Posterior cingulate gyrus (tissue), 11 donors: ENCODE results near the gene IRF5.
"Not testable (repeated sequence)": the region's sequence is repeated elsewhere in the genome, so short reads cannot be mapped to it uniquely, and the experiment has no call there.

Experiments used
- DNase-seq, 10 donors: peaks; one replicate each; pipeline versions ENCODE4 v3.0.0 to v3.0.0-alpha.2; 2020 to 2021; ENCODE audit warnings: mixed read lengths in 3 of 10
- intact Hi-C: fragments of 100-400 bp; cut with DNase I; formaldehyde crosslinking; loops from one replicate; pipeline ENCODE4 v1.15.1; 2023

Gene IRF5

DNA sequence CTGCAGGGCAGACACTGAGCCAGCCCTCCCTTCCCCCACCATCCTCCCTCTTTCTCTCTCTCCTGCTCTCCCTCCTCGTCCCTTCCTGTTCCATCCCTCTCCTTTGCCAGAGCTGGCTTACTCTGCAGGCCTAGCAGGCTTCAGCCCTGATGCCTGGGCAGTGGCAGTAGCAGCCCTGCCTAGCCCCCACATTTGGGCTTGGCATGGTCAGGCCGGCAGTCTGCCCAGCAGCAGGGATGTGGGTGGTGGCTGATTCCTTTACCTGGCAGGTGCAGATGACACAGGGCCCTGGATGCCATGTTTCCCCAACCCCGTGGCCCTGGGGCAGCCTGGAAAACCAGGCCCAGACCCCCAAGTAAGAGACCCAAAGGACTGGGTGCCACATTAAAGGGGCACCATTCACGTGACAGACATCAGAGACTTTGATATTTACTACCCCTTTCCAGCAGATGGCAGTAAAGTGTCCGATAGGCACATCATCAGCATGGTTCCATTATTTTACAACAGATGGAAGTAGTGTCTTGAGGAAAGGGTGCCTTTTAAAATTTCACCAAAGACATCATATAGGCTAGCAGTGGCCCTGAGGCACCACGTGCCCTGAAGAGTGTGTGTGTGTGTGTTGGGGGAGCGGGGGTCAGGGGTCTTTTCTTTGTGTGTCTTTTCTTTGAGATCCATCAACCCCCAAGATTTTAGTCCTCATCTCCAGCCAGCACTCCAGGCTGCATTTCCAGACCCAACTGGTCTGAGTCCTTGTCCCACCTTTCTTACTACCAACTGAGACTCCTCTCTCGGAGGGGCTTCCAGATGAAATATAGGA is 33.1 kb upstream of the IRF5 start:
- intact Hi-C loops, result loop anchor here (2.0 kb wide), 1 partner anchor 186 kb away; no protein-coding TSS in a partner anchor
- peak in 2 of 10 donors; percentile 22 to 37 for DNase-seq

DNA sequence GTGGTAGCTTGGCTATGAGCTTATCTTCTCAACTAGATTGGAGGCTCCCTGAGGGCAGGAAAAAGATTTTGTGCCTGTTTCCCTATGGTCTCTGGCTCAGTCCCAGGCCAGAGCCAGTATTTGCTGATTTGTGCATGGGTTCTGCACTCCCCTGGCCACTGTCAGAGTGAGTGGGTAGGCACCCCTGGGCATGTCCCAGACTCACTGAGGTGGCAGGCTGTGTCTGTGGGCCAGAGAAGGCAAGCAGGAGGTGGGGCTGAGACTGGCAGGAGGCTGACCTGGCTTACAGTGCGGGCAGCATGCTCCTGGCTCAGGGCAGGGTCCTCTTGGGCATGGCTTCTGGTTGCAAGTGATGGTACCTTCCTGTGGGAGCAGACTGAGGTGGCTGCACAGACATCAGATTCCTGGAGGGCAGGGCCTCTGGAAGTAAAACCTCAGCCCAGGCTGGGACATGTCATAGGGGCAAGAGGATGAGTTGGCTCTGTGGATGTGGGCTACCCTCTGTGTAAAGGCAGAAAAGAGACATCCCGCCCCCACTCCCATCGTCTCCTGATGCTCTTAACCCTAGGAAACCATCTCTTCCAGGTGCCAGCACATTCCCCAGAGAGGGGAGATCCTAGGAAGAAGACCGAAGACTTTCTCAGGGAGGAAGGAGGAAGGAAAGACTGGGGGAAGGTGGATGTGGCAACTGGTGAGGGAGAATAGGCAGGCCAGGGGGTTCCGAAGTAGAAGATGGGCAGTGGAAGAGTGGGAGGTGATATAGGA is 31.5 kb upstream of the IRF5 start:
- DNase-seq, result peak in 3 of 10 donors; percentile 4 to 67 (median 63)

DNA sequence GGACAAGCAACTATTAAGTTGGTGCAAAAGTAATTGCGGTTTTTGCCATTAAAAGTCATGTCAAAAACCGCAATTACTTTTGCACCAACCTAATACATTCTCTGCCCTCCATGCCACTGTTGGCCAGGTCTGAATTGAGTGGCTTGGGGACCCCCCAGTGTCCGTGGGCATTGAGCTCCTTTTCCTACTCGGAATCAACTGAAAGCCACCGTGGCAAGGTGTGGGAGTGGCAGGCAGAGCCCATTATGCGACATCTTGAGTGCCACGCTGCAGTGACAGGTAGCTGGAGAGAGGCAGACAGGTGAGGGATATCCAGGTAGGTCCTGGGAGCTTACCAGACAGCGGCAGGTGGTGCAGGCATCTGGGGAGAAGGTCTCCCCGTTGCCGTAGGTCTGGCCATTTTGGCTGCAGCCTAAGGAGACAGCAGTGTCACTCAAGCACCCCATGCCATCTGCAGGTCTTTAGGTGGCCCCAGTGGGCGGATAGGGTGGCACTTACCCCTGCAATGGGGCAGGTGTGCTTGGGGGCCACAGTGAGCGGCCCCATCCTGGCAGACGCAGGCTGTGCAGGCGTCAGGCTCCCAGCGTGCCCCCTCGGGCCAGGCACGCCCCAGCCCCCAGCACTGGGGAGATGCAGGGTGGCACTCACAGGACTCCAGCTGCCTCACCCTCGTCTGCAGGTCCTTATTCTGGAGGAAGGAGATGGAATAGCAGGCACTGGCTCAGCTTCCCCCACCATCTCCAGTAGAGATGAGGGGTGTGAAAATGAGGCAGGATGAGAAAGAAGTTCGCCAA is 30.8 kb upstream of the IRF5 start:
- DNase-seq, result peak in 2 of 10 donors; percentile 37 to 63
- intact Hi-C loops, result no loop called here

More for the DNA sequence above, 31.5 kb upstream of the IRF5 start:
- intact Hi-C loops, result no loop called here

DNA sequence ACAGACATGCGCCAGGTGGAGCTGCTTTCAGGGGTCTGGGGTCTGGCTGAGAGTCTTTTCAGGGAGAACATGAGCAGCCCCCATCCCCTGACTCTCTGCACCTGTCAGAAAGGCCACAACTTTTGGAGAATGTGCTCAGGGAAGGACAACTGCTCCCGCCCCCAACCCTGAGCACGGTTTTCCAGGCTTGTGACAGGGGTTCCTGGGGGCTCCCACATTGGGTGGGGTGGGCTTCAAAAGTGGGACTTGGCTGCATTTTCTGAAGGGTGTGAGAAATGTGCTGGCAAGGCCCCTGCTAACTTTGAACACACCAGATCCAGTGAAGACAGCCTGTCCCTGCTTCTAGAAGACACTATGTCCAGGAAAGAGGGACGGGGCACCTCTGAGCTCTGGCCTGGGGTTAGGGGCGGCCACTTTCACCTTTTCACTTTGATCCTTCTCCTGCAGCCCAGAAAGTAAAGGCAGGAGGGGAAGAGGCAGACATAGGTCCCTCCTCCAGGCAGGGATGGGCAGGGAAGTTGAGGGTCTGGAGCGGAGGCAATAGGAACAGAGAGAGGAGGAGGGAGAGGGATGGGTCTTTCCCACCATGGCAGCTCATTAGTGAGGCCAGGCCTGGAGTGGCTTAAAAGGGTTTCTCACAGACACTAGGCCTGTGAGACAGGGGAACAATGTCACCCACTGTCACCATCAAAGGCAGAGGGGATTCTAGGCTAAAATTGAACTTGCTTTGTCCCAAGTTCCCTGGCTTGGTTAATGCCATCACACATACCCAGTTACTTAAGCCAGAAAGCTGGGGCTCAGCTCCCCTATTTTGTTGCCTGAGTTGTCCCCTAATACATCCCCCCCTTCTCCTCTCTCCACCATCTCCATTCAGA is 28.7 kb upstream of the IRF5 start:
- peak in 2 of 10 donors; percentile 22 to 44 for DNase-seq
- intact Hi-C loops, result no loop called here

DNA sequence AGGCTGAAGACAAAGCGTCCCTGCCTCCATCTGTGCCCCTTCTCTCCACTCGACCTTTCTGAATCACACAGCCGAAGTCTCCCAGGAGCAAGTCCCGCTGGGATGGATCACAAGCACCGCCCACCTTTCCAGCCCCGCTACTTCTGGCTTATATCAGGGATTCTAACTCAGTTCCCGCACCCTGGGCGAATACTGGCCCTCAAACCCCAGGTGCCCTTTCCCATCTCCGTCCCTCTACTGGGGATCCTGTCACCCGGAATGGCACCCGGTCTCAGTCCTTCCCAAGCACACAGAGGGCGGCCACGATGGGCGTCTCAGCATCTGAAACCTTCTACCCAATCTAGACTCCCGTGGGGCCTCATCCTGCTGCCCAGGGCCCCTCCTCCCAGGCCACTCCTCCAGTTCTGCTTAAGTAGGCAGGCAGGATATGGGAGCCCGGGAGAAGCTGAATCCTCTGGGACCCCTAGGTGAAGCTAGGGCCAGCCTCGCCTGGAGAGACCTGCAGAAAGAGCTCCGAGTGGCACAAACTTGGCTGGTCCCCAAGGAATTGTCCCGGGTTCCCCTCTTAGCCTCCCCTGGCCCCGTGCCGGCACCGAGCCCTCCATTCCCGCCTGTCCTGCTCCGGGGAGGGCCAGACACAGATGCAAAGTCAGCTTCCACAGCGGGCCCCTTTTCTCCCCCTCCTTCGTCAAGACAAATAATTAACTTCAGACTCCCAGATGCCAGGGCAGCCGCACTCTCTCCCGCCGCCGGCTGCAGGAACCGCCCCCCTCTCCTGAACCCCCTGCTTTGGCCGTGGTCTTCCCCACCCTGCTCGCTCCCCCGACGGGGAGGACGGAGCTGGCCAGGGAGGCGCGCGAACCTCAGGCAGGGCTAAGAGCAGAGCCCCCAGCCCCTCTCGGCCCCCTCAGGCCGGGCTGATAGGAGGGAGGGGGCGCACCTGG is 27.8 kb upstream of the IRF5 start:
- intact Hi-C loops, result no loop called here
- peak in 3 of 10 donors; percentile 54 to 79 (median 59) for DNase-seq

DNA sequence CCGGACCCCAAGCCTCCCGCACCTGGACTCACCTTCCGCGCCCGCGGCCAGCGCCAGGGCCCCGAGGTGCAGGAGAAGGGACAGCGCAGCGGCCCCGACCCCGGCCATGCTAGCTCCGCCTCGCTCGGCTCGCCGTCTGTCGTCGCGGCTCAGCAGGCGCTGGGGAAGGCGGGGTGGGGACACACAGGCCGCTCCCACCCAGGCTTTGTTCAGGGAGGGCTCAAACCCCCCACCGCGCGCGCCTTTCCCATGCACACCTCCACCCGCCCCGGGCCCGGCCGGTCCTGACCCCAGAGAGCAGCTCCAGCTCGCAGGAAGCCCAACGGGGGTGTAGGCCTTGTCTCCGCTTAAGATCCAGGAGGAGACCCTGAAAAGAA is 27.2 kb upstream of the IRF5 start, which contains the start of gene KCP:
Gene KCP (minus strand): TSS at position 141 of the 377 bp plus-strand sequence. CDS start 33 bp downstream, at position 108.
- intact Hi-C loops, result no loop called here

DNA sequence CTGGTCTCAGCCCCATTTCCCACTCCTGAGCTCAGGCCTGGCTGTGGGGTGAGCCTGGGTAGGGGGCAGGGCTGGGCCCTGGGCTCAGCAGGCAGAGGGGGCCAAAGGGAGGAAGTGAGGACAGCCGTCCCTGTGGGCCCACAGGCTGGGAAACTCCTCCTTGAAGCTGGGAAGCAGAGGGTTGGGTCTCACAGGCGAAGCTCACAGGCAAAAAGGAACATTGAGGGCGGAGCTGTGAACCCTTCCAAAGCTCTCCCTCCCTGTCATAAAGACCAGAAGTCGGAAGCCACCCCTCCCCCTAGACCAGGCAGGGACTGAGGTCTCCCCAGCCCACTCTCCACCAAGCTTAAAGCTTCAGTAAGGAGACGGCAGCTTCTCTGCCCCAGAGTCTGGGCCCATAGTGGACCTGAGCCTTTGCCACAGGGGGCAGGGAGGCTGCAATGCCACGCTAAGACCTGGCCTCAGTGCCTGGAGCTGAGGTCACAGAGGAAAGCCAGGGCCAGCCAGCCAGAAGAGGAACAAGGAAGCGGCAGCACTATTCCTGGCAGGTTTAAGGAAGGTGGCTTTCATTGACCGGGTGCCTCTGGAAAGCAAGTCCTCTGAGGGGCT is 26.2 kb upstream of the IRF5 start:
- DNase-seq, result peak in 3 of 10 donors; percentile 21 to 67 (median 27)
- intact Hi-C loops, result no loop called here

More for the DNA sequence above, 27.2 kb upstream of the IRF5 start, which contains the start of gene KCP:
- DNase-seq, result peak in 3 of 10 donors; percentile 62 to 80 (median 71)

DNA sequence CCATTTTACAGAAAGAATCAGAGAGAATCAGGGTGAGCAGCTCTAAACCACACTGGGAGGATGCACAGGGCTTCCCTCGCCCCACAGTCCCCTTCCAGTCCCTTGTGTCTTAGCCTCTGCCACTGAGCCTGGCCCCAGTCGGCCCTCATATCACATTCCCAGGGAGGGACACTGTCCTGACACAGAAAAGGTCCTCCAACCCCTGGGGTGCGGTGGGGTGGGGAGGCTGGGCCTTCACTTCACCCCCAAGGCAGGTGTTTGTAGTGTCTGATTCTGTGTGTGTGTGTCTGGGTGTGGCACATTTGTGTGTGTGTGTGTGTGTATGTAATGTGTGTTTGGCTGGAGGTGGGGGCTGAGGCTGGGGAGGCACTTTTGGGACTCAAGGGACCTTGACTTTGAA is 25.4 kb upstream of the IRF5 start:
- intact Hi-C loops, result no loop called here
- peak in 2 of 10 donors; percentile 12 to 65 for DNase-seq

DNA sequence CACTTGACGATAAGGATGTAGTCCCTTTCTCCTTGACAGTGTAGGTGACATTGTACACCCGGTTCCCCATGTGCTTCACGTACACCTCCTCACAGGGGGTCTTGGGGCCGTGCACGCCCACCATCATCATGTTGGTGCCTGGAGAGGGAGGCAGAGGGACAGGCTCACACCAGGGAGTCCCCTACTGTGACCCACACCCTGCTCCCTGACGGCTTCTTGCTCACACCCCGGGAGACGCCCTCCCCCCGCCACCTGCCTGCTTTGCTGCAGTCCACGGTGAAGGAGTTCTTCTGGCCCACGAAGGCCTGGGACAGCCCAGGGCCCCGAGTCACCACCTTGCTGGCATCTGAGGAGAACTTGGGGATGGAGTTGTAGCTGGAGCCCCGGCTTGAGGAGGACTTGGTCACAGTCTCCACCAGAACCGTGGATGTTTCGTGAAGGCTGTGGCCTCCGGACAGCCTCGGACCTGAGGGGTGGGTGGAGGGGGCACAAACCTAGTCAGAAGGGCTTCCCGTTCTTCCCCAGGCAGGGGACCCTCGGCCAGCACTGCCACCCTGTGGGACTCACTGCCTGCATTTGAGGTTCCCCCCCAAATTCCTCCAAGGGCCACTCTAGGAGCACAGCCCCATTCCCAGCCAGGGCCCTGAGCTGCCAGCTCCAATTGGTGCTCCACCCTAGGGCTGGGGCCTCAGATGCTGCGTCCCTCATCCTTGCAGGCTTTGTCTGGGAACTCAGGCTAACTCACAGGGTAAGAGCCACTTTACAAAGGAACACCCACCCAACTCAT is 24.8 kb upstream of the IRF5 start:
- DNase-seq, result peak in 3 of 10 donors; percentile 4 to 32 (median 23)
- intact Hi-C loops, result not testable (repeated sequence)

DNA sequence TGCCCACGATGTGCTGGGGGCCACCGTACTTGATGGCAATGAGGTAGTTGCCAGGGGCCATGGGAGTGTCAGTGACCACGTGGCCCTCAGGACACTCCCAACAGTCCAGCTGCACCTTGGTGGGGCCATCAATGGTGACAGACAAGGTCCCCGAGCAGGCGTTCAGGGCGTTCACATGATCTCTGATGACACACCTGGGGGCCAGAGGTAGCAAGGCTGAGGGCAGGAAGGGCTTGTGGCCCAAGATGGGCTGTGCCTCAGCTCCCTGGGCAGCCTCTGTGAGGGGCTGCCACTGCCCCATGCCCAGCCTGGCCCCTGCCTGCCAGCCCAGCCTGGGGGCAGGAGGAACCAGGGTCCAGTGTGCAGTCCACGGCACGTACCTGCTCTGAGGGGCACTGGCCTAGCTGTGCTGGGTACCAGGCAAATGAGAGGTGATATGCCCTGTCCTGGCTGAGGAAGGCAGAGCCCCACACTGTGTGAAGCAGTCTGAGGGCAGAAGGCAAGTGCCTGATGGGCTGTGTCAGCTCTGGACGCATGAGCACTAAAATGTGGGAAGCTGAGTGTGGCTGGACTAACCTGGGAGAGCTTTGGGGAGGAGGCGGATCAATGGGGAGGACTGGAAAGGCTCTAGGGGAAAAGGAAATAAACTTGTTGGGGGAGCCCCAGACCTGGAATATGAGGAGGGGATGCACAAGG is 23.7 kb upstream of the IRF5 start:
- DNase-seq, result peak in 4 of 10 donors; percentile 8 to 50 (median 38)
- intact Hi-C loops, result no loop called here

DNA sequence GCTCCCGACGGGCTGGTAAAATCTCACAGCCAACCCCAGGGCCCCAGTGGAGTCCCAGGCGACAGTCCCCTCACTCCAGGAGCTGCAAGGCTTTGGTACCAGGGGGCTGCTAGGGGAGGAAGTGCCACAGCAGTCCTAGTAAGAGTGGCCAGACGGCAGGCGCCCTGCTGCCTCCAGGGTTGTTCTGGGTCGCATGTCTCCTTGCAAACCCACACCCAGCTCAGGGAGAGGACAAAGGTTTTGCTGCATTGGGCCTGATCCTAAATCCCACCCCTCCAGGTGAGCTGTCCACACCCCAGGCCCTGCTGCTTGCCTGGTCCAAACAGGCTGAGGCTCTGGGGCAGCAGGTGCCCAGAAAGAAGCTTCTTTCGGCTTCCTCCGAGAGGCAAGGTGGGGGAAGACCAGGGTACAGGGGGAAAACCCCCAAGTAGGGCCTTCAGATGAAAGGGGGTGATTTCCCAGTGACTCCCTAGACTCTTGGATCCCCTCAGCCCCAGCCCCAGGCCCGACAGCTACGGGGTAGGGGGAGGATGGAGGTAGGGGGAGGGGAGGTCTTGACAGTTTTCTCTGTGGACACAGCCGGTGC is 23.1 kb upstream of the IRF5 start:
- DNase-seq, result peak in 5 of 10 donors; percentile 3 to 57 (median 48)
- intact Hi-C loops, result no loop called here

DNA sequence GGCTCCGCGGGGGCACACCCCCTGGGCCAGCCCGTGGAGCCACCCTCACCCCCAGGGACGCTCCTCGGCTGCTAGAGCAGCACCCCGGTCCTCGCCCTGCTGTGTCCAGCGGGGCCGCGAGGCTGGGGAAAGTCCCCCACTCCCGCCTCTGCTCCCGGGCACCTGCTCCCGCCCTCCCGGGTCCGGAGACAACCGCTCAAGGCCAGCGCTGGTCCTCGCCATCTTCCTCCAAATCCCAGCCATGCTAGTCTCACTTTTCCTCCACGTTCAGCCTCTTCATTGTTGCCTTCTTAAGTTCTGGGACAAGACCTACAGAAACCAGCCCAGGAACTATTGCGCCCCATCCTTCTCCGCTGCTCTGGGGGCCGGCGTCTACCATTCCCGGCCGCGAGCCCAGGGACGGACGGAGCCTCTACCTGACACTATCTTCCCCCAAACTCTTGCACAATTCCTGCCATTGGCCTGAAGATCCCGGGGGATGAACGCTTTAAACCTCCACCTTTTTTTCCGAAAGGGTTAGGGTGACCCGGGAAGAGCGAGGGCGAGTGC is 22.4 kb upstream of the IRF5 start:
- intact Hi-C loops, result no loop called here
- DNase-seq, result peak in 5 of 10 donors; percentile 1 to 73 (median 23)

DNA sequence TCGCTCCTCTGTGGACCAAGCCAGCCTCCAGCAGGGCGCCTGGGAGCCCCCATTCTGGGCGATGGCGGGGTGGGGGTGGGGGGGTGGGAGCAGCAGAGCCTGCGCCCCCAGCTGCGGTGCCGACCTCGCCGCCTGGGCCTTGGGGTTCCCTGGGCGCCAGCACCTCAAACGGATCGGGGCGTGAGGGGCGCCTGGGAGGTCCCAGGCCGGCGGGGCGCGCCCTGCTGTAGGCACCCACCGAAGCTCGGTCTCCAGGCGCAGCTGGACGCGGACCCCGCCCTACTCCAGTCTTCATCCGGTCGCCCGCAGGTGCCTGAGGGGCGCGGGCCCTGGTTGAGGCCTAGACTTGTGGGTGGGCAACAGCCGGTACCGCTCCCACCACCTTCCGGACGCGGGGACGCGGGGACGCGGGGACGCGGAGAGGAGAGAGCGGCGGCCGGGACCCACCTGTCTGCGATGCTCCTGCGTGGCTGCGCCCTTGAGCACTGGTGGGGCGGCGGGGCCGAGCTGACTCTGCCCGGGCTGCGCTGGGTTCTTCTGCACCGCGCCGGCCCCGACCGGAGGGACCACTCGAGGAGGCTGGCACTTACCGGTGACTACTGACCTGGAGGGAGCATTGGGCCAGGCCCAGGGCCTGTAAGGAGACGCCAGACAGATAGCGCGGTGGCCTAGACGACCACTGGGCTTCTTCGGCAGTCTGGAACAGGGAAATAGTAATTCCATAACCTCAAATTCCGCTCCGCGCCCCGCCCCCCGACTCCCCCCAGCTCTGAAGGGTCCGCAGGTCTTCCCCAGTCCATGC is 21.7 kb upstream of the IRF5 start:
- DNase-seq, result peak in 5 of 10 donors; percentile 6 to 78 (median 67)
- intact Hi-C loops, result no loop called here

DNA sequence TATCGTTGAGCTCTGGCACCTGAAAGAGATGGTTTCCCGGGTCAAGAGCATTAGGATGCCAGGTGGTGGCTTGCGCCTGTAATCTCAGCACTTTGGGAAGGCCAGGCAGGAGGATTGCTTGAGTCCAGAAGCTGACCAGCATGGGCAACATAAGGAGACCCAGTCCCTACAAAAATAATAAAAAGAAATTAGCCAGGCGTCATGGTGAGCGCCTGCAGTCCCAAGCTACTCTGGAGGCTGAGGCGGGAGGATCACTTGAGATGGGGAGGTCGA is 21.1 kb upstream of the IRF5 start:
- intact Hi-C loops, result no loop called here
- peak in 3 of 10 donors; percentile 16 to 52 (median 34) for DNase-seq

DNA sequence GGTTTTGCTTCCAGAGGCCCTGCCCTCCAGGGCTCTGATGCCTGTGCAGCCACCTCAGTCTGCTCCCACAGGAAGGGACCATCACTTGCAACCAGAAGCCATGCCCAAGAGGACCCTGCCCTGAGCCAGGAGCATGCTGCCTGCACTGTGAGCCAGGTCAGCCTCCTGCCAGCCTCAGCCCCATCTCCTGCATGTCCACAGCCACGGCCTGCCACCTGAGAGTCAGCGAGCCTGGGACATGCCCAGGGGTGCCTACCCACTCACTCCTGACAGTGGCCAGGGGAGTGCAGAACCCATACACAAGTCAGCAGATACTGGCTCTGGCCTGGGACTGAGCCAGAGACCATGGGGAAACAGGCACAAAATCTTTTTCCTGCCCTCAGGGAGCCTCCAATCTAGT is 20.6 kb upstream of the IRF5 start:
- intact Hi-C loops, result no loop called here

More for the DNA sequence above, 20.6 kb upstream of the IRF5 start:
- peak in 4 of 10 donors; percentile 5 to 63 (median 42) for DNase-seq
